ENCODE results near the gene SDCCAG8.

DNA sequence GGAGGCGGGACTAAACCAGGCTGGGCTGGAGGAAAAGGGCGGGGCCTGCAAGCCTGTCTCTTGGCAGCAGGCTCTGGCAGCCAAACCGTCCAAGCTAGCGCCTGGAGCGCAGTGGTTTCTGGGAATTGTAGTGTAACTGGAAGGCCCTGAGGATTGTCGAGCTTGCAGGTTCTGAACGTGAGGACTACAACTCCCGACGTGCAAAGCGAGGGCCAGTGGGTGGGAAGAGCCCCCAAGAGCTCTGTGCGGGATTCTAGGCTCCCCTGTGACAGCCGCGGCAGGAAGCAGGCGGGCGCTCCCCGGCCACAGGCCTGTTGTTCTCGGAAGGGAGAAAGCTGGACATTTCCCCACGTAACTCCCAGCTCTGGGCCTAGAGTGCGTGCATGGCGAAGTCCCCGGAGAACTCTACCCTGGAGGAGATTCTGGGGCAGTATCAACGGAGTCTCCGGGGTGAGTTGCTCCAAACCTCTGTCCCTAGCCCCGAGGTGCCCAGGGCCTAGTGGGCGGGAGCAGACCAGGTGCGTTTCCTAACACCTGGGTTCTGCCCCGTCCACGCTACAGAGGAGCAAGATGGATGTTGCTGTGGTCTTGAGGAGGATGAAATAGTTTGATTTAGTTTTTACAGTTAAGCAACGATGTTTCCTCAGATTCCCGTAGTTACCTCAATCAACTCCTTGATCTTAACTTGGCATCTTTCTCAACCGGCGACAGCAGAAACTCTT, at the start of gene SDCCAG8:
- TF ChIP-seq, protein P1, sequence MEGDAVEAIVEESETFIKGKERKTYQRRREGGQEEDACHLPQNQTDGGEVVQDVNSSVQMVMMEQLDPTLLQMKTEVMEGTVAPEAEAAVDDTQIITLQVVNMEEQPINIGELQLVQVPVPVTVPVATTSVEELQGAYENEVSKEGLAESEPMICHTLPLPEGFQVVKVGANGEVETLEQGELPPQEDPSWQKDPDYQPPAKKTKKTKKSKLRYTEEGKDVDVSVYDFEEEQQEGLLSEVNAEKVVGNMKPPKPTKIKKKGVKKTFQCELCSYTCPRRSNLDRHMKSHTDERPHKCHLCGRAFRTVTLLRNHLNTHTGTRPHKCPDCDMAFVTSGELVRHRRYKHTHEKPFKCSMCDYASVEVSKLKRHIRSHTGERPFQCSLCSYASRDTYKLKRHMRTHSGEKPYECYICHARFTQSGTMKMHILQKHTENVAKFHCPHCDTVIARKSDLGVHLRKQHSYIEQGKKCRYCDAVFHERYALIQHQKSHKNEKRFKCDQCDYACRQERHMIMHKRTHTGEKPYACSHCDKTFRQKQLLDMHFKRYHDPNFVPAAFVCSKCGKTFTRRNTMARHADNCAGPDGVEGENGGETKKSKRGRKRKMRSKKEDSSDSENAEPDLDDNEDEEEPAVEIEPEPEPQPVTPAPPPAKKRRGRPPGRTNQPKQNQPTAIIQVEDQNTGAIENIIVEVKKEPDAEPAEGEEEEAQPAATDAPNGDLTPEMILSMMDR (IDR thresholded peaks at IDR 0.05): peak in 1 of 7 experiments; percentile 2
- TF ChIP-seq POLR2A (IDR thresholded peaks at IDR 0.05): peak; percentile 71 to 95 (median 95)

Data from body of pancreas (tissue), 4 donors.